ENCODE measurements around the gene IGFL4.

The IGFL4 gene

DNA sequence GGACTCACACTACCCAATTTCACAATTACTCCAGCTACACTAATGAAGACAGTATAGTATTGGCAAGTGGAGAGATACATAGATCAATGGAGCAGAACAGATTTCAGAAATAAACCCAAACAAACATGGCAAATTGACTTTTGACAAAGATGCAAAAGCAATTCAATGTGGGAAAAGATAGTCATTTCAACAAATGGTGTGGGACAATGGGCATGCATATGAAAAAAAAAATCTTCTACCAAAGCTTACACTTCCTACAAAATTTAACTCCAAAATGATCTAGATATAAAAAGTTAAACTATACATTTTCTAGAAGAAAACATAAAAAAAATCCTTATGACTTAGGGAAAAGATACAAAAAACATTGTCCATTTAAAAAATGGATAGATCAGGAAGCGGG lies 2.7 kb upstream of the IGFL4 start:
- no peak for TF ChIP-seq CTCF (IDR thresholded peaks at IDR 0.05; ENCODE audit: control insufficient read depth, insufficient read depth, low read depth, low read length, missing control alignments)
- H3K4me3 ChIP-seq (ENCODE audit: control insufficient read depth, low read depth, low read length): no peak overlapping the region
- DNase-seq (ENCODE audit: low read depth): no peak

DNA sequence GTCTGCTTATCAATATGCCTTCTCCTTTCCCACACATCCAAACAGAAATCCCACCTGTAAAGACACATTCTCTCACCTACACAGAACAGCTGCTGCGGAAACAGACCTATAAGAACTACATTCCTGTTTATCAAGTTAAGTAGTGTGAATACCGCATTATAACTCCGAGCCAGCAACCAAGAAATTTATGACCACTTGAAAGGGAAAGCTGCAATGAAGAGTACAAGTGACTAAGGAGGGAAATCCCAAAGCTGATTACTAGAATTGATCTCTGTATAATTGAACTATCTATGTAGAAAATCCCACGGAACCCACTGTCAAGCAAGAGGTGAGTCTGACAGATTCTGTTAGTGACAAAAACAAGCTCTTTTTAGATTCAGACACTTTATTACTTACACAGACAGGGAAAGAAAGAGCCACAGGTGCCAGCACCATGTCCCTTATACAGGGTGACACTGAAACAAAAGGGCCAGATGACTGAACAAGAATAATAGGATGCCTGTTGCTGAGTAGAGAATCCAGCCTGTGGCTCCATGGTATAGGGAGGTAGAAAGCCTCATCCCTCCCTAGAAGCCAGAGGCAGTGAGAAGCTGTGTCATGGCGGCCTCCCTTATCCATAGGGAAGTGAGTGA lies 1.6 kb upstream of the IGFL4 start:
- no peak overlapping the region for H3K4me3 ChIP-seq (ENCODE audit: control insufficient read depth, low read depth, low read length)
- no peak for TF ChIP-seq CTCF (IDR thresholded peaks at IDR 0.05; ENCODE audit: control insufficient read depth, insufficient read depth, low read depth, low read length, missing control alignments)
- DNase-seq (ENCODE audit: low read depth): no peak

GRCh38 chr19:46040125-46040524 lies 677 bp downstream of the IGFL4 start:
- DNase-seq (ENCODE audit: low read depth): no peak
- no peak overlapping the region for H3K4me3 ChIP-seq (ENCODE audit: control insufficient read depth, low read depth, low read length)
- TF ChIP-seq CTCF (IDR thresholded peaks at IDR 0.05; ENCODE audit: control insufficient read depth, insufficient read depth, low read depth, low read length, missing control alignments): no peak

DNA sequence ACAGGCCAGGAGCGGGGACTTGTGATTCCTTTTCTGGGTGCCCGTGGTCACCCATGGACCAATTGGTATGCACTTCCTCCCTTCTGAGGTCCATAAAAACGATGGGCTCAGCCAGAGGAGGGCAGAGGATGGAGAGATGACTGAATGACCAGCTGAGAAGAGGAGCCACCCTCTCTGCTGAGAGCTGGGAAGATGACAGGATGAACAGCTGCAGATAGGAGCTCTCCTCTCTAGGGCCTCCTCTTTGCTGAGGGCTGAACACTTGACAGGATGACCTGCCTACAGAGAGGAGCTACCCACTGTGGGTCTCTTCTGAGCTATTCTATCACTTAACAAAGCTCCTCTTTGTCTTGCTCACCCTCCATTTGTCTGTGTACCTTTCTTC lies 4.1 kb downstream of the IGFL4 start:
- H3K4me3 ChIP-seq (ENCODE audit: control insufficient read depth, low read depth, low read length): no peak overlapping the region
- TF ChIP-seq CTCF (IDR thresholded peaks at IDR 0.05; ENCODE audit: control insufficient read depth, insufficient read depth, low read depth, low read length, missing control alignments): no peak
- no peak for DNase-seq (ENCODE audit: low read depth)

DNA sequence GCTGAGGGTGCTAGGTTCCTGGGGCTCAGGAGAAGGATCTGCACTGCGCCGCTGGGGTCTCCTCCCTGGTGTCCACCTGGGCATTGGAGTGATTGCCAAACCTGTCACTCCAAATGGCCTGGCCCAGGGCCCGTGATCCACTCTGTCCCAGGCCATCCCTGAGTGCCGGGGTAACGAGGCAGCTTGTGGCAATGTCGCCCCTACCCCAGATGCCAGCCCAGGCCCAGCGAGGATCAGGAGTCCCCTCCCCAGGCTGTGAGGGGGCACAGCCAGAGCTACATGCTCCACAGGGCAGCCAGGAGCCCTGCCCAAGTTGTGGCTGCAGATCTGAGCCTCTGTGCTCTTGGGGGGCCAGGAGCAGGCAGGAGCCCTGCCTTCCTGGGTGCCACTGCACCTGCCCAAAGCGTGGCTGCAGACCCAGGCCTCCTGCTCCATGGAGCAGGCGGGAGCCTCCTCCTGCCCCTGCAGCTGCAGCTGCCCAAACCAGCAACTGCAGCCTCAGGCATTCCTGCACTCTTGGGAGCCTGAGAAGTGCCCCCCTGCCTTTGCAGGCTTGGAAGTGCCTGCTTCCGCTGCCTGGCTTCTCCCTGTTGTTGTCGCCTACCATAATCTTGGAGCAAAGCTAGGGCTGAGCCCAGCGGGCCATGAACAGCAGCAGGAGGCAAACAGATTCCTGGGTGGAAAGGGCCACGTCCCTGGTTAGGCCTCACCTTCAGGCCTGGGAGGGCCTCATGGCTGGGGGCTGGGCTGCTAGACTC lies 4.6 kb downstream of the IGFL4 start:
- H3K4me3 ChIP-seq (ENCODE audit: control insufficient read depth, low read depth, low read length): no peak overlapping the region
- no peak for TF ChIP-seq CTCF (IDR thresholded peaks at IDR 0.05; ENCODE audit: control insufficient read depth, insufficient read depth, low read depth, low read length, missing control alignments)
- DNase-seq (ENCODE audit: low read depth): no peak

- no peak for TF ChIP-seq CTCF (IDR thresholded peaks at IDR 0.05; ENCODE audit: control insufficient read depth, insufficient read depth, low read depth, low read length, missing control alignments)
- no peak for DNase-seq (ENCODE audit: low read depth)
- no peak overlapping the region for H3K4me3 ChIP-seq (ENCODE audit: control insufficient read depth, low read depth, low read length)
These were observed 5.3 kb downstream of the IGFL4 start for GRCh38 chr19:46035546-46035945.

Measured in AG09309 (cell line).